ENCODE measurements around the gene OTOP3.

The OTOP3 gene

DNA sequence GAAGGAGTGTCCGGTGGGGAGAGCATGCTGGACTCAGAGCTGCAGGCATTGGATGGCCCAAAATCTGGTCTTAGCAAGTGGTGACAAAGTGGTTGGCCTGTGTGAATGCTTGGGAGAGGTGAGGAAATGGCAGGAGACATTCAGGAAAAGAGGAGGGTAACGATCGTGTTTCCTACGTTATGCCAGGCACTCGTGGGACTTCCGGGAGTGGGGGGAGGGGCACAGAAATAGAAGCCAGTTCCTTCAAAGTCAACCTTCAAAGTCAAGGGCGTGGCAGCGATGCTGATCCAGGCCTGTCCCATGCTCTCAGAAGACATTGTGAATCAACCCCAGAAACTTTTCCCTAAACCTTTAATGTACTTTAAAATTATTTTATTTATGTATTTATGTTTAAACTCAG lies 3.8 kb downstream of the OTOP3 start:
- peaks cover 67% of the 10 kb centered on the region for H3K27me3 ChIP-seq (ENCODE audit: control insufficient read depth, insufficient read depth, low read length, poor library complexity, severe bottlenecking)

DNA sequence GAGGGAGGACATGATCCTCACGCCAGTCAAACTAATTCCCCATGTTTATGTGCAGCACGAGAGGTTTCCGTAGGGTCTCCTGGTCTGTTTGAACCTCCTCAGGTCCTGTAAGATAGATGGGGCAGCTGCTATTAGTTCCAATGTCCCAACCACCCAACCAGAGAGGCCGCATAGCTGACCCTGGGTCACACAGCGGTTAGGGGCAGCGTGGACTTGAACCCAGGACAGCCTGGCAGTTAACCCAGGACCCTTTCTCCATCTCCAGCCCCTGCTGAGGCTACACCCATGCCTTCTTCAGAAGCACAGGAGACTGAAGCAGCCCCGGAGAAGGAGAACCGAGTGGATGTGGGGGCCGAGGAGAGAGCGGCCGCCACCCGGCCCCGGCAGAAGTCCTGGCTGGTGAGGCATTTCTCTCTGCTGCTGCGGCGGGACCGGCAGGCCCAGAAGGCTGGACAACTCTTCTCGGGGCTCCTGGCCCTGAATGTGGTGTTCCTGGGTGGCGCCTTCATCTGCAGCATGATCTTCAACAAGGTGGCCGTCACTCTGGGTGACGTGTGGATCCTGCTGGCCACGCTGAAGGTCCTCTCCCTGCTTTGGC lies 5.5 kb downstream of the OTOP3 start:
- H3K4me3 ChIP-seq (ENCODE audit: insufficient read depth, low read depth, low read length): no peak overlapping the region
- no peaks in the 10 kb centered on the region for H3K9me3 ChIP-seq (ENCODE audit: control insufficient read depth, low read length)
- no peak overlapping the region for H3K27ac ChIP-seq (ENCODE audit: insufficient read depth, low read depth, low read length, poor library complexity, severe bottlenecking)
- peaks cover 50% of the 10 kb centered on the region for H3K27me3 ChIP-seq (ENCODE audit: control insufficient read depth, insufficient read depth, low read length, poor library complexity, severe bottlenecking)
- no peaks in the 10 kb centered on the region for H3K36me3 ChIP-seq (ENCODE audit: control insufficient read depth, insufficient read depth, low read length)
- 86 to 88% methylated on average over 21 of the region's 21 CpGs for WGBS, 2 experiments
- no peaks in the 10 kb centered on the region for H3K4me1 ChIP-seq (ENCODE audit: control insufficient read depth, insufficient read depth, low read length)

More for the DNA sequence above, 3.8 kb downstream of the OTOP3 start:
- no peaks in the 10 kb centered on the region for H3K36me3 ChIP-seq (ENCODE audit: control insufficient read depth, insufficient read depth, low read length)
- H3K4me1 ChIP-seq (ENCODE audit: control insufficient read depth, insufficient read depth, low read length): no peaks in the 10 kb centered on the region
- no peaks in the 10 kb centered on the region for H3K9me3 ChIP-seq (ENCODE audit: control insufficient read depth, low read length)
- WGBS, 2 experiments: 65% methylated on average over 8 of the region's 8 CpGs
- H3K27ac ChIP-seq (ENCODE audit: insufficient read depth, low read depth, low read length, poor library complexity, severe bottlenecking): no peak overlapping the region
- H3K4me3 ChIP-seq (ENCODE audit: insufficient read depth, low read depth, low read length): no peak overlapping the region

DNA sequence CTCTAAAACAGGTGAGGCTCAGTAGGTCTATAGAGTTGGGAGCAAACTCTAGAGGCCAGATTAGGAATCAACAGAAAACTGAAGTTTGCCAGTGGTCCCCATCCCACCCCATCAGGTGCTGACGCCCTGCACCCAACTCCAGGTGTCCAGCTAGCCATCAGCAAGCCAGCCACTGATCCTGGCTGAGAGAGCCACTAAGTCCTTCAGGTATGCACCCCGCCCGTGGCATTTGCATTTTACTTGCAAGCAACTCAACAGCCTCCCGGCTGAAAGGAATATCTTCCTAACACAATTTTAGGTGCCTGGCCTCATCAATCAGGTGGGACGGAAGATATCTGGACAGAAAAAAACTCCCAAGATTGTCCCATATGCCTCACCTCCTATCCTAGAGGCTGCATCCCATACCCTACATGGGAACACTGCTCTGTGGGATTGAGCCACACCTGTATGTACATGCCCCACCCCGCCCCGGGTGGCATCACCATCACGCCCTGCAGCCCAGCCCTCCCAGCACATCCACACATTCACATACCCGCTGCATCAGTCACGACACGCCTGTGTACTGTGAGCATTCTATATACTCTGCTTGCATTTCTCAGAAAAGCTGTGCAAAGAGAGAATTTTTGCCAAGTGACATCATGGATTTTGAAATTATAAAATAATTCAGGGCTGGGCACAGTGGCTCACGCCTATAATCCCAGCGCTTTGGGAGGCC lies 8.3 kb downstream of the OTOP3 start:
- Histone ChIP-seq H3K4me1 (ENCODE audit: control insufficient read depth, insufficient read depth, low read length) (no peaks in the 10 kb centered on the region), H3K4me3 (ENCODE audit: insufficient read depth, low read depth, low read length) (no peak overlapping the region), H3K27me3 (ENCODE audit: control insufficient read depth, insufficient read depth, low read length, poor library complexity, severe bottlenecking) (peaks cover 23% of the 10 kb centered on the region), H3K36me3 (ENCODE audit: control insufficient read depth, insufficient read depth, low read length) (no peaks in the 10 kb centered on the region), H3K9me3 (ENCODE audit: control insufficient read depth, low read length) (no peaks in the 10 kb centered on the region), H3K27ac (ENCODE audit: insufficient read depth, low read depth, low read length, poor library complexity, severe bottlenecking) (no peak overlapping the region)
- 77 to 79% methylated on average over 13 of the region's 13 CpGs for WGBS, 2 experiments

DNA sequence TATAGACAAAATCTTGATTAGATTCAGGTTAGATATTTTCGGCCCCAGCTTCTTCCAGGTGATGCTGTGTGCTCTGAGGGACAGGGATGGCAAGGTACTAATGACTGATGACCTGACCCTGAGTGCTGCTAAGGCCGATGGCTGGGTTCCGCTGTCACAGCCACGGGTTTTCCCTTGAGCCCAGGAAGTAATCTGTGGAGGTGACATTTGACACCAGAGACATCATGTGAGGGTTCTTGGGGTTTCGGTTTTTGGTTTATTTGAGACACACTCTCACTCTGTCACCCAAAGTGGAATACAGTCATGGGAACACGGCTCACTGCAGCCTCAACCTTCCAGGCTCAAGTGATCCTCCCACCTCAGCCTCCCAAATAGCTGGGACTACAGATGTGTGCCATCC lies 9.8 kb downstream of the OTOP3 start:
- no peaks in the 10 kb centered on the region for H3K9me3 ChIP-seq (ENCODE audit: control insufficient read depth, low read length)
- peaks cover 14% of the 10 kb centered on the region for H3K27me3 ChIP-seq (ENCODE audit: control insufficient read depth, insufficient read depth, low read length, poor library complexity, severe bottlenecking)
- 75 to 78% methylated on average over 6 of the region's 6 CpGs for WGBS, 2 experiments
- H3K4me3 ChIP-seq (ENCODE audit: insufficient read depth, low read depth, low read length): no peak overlapping the region
- no peaks in the 10 kb centered on the region for H3K4me1 ChIP-seq (ENCODE audit: control insufficient read depth, insufficient read depth, low read length)
- no peaks in the 10 kb centered on the region for H3K36me3 ChIP-seq (ENCODE audit: control insufficient read depth, insufficient read depth, low read length)
- no peak overlapping the region for H3K27ac ChIP-seq (ENCODE audit: insufficient read depth, low read depth, low read length, poor library complexity, severe bottlenecking)

DNA sequence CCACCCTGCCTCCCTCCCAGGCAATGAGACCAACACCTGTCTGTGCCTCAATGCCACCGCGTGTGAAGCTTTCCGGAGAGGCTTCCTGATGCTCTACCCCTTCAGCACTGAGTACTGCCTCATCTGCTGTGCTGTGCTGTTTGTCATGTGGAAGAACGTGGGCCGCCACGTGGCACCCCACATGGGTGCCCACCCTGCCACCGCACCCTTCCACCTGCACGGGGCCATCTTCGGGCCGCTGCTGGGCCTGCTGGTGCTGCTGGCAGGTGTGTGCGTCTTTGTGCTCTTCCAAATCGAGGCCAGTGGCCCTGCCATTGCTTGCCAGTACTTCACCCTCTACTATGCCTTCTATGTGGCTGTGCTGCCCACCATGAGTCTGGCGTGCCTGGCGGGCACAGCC lies 10.9 kb downstream of the OTOP3 start:
- Histone ChIP-seq H3K36me3 (ENCODE audit: control insufficient read depth, insufficient read depth, low read length) (no peaks in the 10 kb centered on the region), H3K4me3 (ENCODE audit: insufficient read depth, low read depth, low read length) (no peak overlapping the region), H3K4me1 (ENCODE audit: control insufficient read depth, insufficient read depth, low read length) (no peaks in the 10 kb centered on the region), H3K9me3 (ENCODE audit: control insufficient read depth, low read length) (no peaks in the 10 kb centered on the region), H3K27me3 (ENCODE audit: control insufficient read depth, insufficient read depth, low read length, poor library complexity, severe bottlenecking) (peaks cover 8% of the 10 kb centered on the region), H3K27ac (ENCODE audit: insufficient read depth, low read depth, low read length, poor library complexity, severe bottlenecking) (no peak overlapping the region)
- WGBS, 2 experiments: 89 to 91% methylated on average over 14 of the region's 14 CpGs

DNA sequence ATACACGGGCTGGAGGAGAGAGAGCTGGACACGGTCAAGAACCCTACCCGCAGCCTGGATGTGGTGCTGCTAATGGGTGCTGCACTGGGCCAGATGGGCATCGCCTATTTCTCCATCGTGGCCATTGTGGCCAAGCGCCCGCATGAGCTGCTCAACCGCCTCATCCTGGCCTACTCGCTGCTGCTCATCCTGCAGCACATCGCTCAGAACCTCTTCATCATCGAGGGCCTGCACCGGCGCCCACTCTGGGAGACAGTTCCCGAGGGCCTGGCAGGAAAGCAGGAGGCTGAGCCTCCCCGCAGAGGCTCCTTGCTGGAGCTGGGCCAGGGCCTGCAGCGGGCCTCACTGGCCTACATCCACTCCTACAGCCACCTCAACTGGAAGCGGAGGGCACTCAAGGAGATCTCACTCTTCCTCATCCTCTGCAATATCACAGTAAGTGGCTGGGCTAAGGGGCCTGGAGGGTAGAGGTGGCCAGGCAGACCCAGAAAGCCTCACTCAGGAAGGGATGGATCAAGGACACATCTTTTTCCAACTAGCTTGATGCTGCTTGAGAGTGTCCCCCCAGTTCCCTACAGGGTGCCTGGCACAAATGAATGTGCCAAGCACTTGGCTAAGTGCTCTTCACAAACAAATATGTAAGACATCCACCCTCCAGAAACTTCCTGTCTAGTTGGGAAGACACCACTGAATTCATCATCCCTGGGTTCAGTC lies 11.5 kb downstream of the OTOP3 start:
- no peak overlapping the region for H3K4me3 ChIP-seq (ENCODE audit: insufficient read depth, low read depth, low read length)
- H3K9me3 ChIP-seq (ENCODE audit: control insufficient read depth, low read length): no peaks in the 10 kb centered on the region
- no peaks in the 10 kb centered on the region for H3K4me1 ChIP-seq (ENCODE audit: control insufficient read depth, insufficient read depth, low read length)
- peaks cover 8% of the 10 kb centered on the region for H3K27me3 ChIP-seq (ENCODE audit: control insufficient read depth, insufficient read depth, low read length, poor library complexity, severe bottlenecking)
- 95% methylated on average over 17 of the region's 17 CpGs for WGBS, 2 experiments
- H3K27ac ChIP-seq (ENCODE audit: insufficient read depth, low read depth, low read length, poor library complexity, severe bottlenecking): no peak overlapping the region
- H3K36me3 ChIP-seq (ENCODE audit: control insufficient read depth, insufficient read depth, low read length): no peaks in the 10 kb centered on the region

DNA sequence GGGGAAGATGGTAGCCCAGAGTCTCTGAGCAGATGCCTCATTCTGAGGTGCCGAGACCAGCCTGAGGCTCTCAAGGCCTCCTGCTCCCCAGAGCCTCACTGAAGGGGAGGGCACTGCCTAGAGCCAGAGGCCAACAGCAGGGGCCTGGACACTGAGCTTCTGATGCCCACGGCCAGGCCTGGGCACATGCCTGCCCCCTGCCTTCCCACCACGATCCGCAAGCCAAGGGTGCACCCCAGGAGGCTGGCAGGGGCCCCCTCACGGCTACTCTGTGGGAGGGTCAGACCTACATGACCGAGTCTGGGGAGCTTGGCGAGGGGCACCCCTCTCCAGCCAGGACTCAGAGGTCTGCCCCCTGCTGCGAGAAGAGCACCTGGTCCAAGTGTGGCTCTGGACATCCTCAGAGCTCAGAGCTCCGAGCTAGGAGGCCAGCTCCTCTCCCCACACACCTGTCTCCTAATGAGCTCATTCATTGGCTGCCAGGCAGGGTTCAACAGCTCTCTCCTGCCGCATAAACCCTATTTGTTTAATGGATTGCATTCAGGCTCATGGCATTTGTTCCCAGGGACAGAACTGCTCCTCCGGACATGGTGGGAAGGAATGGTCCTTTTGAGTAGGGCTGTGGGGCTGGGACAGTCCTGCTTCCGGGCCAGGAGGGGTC lies 13.9 kb downstream of the OTOP3 start:
- Histone ChIP-seq H3K4me3 (ENCODE audit: insufficient read depth, low read depth, low read length) (no peak overlapping the region), H3K36me3 (ENCODE audit: control insufficient read depth, insufficient read depth, low read length) (no peaks in the 10 kb centered on the region), H3K27ac (ENCODE audit: insufficient read depth, low read depth, low read length, poor library complexity, severe bottlenecking) (no peak overlapping the region), H3K27me3 (ENCODE audit: control insufficient read depth, insufficient read depth, low read length, poor library complexity, severe bottlenecking) (no peaks in the 10 kb centered on the region), H3K4me1 (ENCODE audit: control insufficient read depth, insufficient read depth, low read length) (no peaks in the 10 kb centered on the region), H3K9me3 (ENCODE audit: control insufficient read depth, low read length) (no peaks in the 10 kb centered on the region)
- WGBS, 2 experiments: 73 to 75% methylated on average over 12 of the region's 12 CpGs

DNA sequence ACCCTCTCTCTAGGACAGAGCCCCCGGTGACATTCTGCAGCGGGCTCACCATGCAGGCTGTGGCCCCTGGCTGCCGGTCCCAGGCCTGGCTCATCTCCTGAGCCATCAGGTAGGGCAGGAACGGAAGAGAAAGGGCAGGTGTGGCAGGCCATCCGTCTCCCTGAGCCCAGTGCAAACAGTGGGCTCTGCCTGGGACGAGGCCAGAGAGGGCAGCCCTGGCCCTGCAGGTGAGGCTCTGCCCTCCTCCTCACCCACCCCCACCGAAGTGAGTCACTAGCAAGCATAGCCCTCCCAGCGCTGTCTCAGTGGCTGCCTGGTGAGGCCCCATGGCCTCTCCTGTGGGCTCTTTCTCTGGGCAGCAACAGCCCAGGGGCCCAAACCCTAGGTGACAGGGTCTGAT lies 14.5 kb downstream of the OTOP3 start:
- no peak overlapping the region for H3K27ac ChIP-seq (ENCODE audit: insufficient read depth, low read depth, low read length, poor library complexity, severe bottlenecking)
- H3K27me3 ChIP-seq (ENCODE audit: control insufficient read depth, insufficient read depth, low read length, poor library complexity, severe bottlenecking): no peaks in the 10 kb centered on the region
- no peaks in the 10 kb centered on the region for H3K9me3 ChIP-seq (ENCODE audit: control insufficient read depth, low read length)
- no peak overlapping the region for H3K4me3 ChIP-seq (ENCODE audit: insufficient read depth, low read depth, low read length)
- no peaks in the 10 kb centered on the region for H3K36me3 ChIP-seq (ENCODE audit: control insufficient read depth, insufficient read depth, low read length)
- no peaks in the 10 kb centered on the region for H3K4me1 ChIP-seq (ENCODE audit: control insufficient read depth, insufficient read depth, low read length)
- WGBS, 2 experiments: 71 to 72% methylated on average over 8 of the region's 8 CpGs

DNA sequence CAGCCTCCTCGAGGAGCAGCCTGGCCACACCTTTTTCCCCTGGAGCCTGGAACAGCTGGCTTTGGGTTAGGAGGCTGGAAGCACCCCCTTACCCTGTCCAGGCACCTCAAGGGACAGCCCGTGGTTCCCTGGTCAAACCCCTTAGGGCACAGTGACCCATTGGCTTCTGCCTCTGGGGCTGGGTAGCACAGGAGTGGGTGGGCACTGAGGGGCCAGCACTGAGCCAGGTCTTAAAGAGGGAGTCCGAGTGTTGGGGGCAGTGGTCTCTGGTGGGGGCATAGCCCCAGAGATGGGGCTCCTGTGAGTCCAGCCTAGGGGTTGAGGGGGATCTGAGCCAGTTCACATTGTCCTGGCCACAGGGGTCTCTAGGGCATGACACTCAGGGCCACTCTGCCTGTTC lies 15.4 kb downstream of the OTOP3 start:
- Histone ChIP-seq H3K9me3 (ENCODE audit: control insufficient read depth, low read length) (no peaks in the 10 kb centered on the region), H3K4me3 (ENCODE audit: insufficient read depth, low read depth, low read length) (no peak overlapping the region), H3K27ac (ENCODE audit: insufficient read depth, low read depth, low read length, poor library complexity, severe bottlenecking) (no peak overlapping the region), H3K4me1 (ENCODE audit: control insufficient read depth, insufficient read depth, low read length) (no peaks in the 10 kb centered on the region), H3K36me3 (ENCODE audit: control insufficient read depth, insufficient read depth, low read length) (no peaks in the 10 kb centered on the region), H3K27me3 (ENCODE audit: control insufficient read depth, insufficient read depth, low read length, poor library complexity, severe bottlenecking) (no peaks in the 10 kb centered on the region)
- WGBS, 2 experiments: 81 to 87% methylated on average over 3 of the region's 3 CpGs

All from ectodermal cell (in vitro differentiated cells).